HepG2 (cell line): Measurements from ENCODE around the gene CLDN20. TPM values are rescaled to one million over a fixed set of nuclear protein-coding genes. Genes with fewer than 3 reads are reported as not detected.

ENCODE experiments used
- ARNTL ChIP-seq: sonication (generic); formaldehyde crosslinking; IDR thresholded peaks from 2 replicates; pipeline ENCODE4 v1.4.0; 2020; ENCODE audit warnings: mild to moderate bottlenecking, missing genetic modification reagents
- ELK4 ChIP-seq: sonication (generic); formaldehyde crosslinking; IDR thresholded peaks from 2 replicates; pipeline ENCODE4 v1.9.0; 2021; ENCODE audit warnings: missing genetic modification reagents, borderline replicate concordance
- HBP1 ChIP-seq: IDR thresholded peaks from 2 replicates; pipeline ENCODE4 v1.6.1; 2016; ENCODE audit warnings: low read depth, control low read depth
- MBD4 ChIP-seq: IDR thresholded peaks from 2 replicates; pipeline ENCODE4 v1.6.1; 2012; ENCODE audit warnings: low read length, inconsistent platforms, borderline replicate concordance
- PPARG ChIP-seq: conservative IDR thresholded peaks from 2 replicates; pipeline ENCODE4 v1.6.1; 2016; ENCODE audit warnings: missing biosample characterization, missing genetic modification reagents
- RBFOX2 ChIP-seq: fragments of 200-400 bp; formaldehyde crosslinking; IDR thresholded peaks from 2 replicates; pipeline ENCODE4 v1.6.1; 2017; ENCODE audit warnings: low read depth, mild to moderate bottlenecking, low read length
- SNRNP70 ChIP-seq: fragments of 200-400 bp; formaldehyde crosslinking; IDR thresholded peaks from 2 replicates; pipeline ENCODE4 v1.6.1; 2017; ENCODE audit warnings: mild to moderate bottlenecking, low read depth, low read length, moderate library complexity
- TEF ChIP-seq: sonication (generic); formaldehyde crosslinking; IDR thresholded peaks from 2 replicates; pipeline ENCODE4 v1.5.0; 2020; ENCODE audit warnings: missing genetic modification reagents
- THAP11 ChIP-seq: IDR thresholded peaks from 2 replicates; pipeline ENCODE4 v1.6.1; 2016; ENCODE audit warnings: missing biosample characterization, missing genetic modification reagents
- THAP9 ChIP-seq: sonication (generic); formaldehyde crosslinking; IDR thresholded peaks from 2 replicates; pipeline ENCODE4; 2020; ENCODE audit warnings: missing genetic modification reagents, mild to moderate bottlenecking, borderline replicate concordance
- ZBTB34 ChIP-seq: sonication (generic); formaldehyde crosslinking; IDR thresholded peaks from 2 replicates; pipeline ENCODE4 v1.8.0; 2022; ENCODE audit warnings: mild to moderate bottlenecking, missing genetic modification reagents
- ZBTB42 ChIP-seq: sonication (generic); formaldehyde crosslinking; IDR thresholded peaks from 2 replicates; pipeline ENCODE4 v1.5.0; 2020; ENCODE audit warnings: mild to moderate bottlenecking, missing genetic modification reagents
- ZNF18 ChIP-seq: sonication (generic); formaldehyde crosslinking; IDR thresholded peaks from 2 replicates; pipeline ENCODE4 v1.8.0; 2022; ENCODE audit warnings: mild to moderate bottlenecking, missing genetic modification reagents; ENCODE audit not compliant: insufficient replicate concordance
- polyA plus RNA-seq, 8 experiments: library from polyadenylated mRNA; depleted of rRNA in 3 of 8; stranded (reverse) in 7 of 8; unstranded in 1 of 8; fragments of >200 nt; fragmentation: Illumina TruSeq in 4 of 8; extraction: Trizol in 4 of 8; gene quantifications; 2 replicates each; pipeline versions ENCODE4 v1.2.1 to v1.2.3, GENCODE V29; 2011 to 2016; ENCODE audit warnings: low read depth in 4 of 8, missing spikeins in 1 of 8, mixed read lengths in 1 of 8; ENCODE audit not compliant: insufficient read depth in 1 of 8
- total RNA-seq, 5 experiments: library from RNA; depleted of rRNA; stranded (reverse); fragments of >200 nt; fragmentation: Illumina TruSeq; extraction: Trizol; gene quantifications; 2 replicates each; pipeline ENCODE4 v1.2.3, GENCODE V29; 2016; ENCODE audit warnings: low read depth in 1 of 5

The CLDN20 gene
- total and polyA plus RNA-seq, 2 of the 13 experiments (the other 11 are each of a cell fraction or from before 2014, with no cell fraction given): not detected

GRCh38 chr6:155313602-155314091 is 49.8 kb downstream of the CLDN20 start (continued):
- peak; percentile 27; the same call in 1 of the 2 replicates for TF ChIP-seq ARNTL (CRISPR knock-in tag)
- TF ChIP-seq ZNF18: no peak
- TF ChIP-seq THAP11 (CRISPR knock-in tag): no peak
- TF ChIP-seq SNRNP70: no peak
- TF ChIP-seq HBP1 (CRISPR knock-in tag): peak; percentile 18; the same call in 1 of the 2 replicates
- TF ChIP-seq ELK4 (CRISPR knock-in tag): 0 out of 2 replicates have a peak, but pooled peaks have one; percentile 9
- TF ChIP-seq THAP9 (CRISPR knock-in tag): no peak
- TF ChIP-seq ZBTB34 (CRISPR knock-in tag): 0 out of 2 replicates have a peak, but pooled peaks have one; percentile 28
- TF ChIP-seq PPARG (CRISPR knock-in tag): 0 out of 2 replicates have a peak, but pooled peaks have one; percentile 6
- TF ChIP-seq MBD4: 0 out of 2 replicates have a peak, but pooled peaks have one; percentile 38
- TF ChIP-seq RBFOX2: peak; percentile 27
- peak; percentile 75; the same call in 1 of the 2 replicates for TF ChIP-seq ZBTB42 (CRISPR knock-in tag)
- TF ChIP-seq TEF: peak; percentile 5; the same call in 1 of the 2 replicates
